CD4-positive, CD25-positive, alpha-beta regulatory T cell (primary cell): ENCODE measurements around the gene BARX1. TPM values are rescaled to one million over a fixed set of nuclear protein-coding genes. Genes with fewer than 3 reads are reported as not detected.

Experiments used
- ATAC-seq, 2 donors: fragments of 150-1000 bp; cut with Tn5 transposase; one replicate each; pipeline ENCODE4 v1.10.0; 2021; ENCODE audit warnings: low read depth in 2 of 2, moderate number of reproducible peaks in 2 of 2, moderate library complexity in 1 of 2
- DNase-seq, 3 donors: peaks; one replicate each; pipeline versions ENCODE4 v3.0.0 to v3.0.0-alpha.2; 2012 to 2022; ENCODE audit warnings: mixed read lengths in 1 of 3
- H3K27ac ChIP-seq: one replicate; pipeline ENCODE4 v1.7.0; 2013; ENCODE audit warnings: mild to moderate bottlenecking, low read length; ENCODE audit not compliant: insufficient read depth, poor library complexity, severe bottlenecking
- H3K27me3 ChIP-seq: one replicate; pipeline ENCODE4 v1.7.0; 2013; ENCODE audit warnings: low read length; ENCODE audit not compliant: control insufficient read depth, insufficient read depth
- H3K36me3 ChIP-seq: one replicate; pipeline ENCODE4 v1.7.0; 2013; ENCODE audit warnings: mild to moderate bottlenecking, low read length, moderate library complexity; ENCODE audit not compliant: control insufficient read depth, insufficient read depth
- H3K4me1 ChIP-seq: 2 replicates; pipeline ENCODE4 v1.7.0; 2013; ENCODE audit warnings: mild to moderate bottlenecking, low read length; ENCODE audit not compliant: insufficient read depth, control insufficient read depth, poor library complexity, severe bottlenecking
- H3K4me3 ChIP-seq: one replicate; pipeline ENCODE4 v1.7.0; 2013; ENCODE audit warnings: low read depth, mild to moderate bottlenecking, low read length, moderate library complexity
- H3K9me3 ChIP-seq, 2 experiments: 1 replicate in 1 of 2; 2 replicates in 1 of 2; pipeline ENCODE4 v1.7.0; 2013; ENCODE audit warnings: low read length in 2 of 2, mild to moderate bottlenecking in 1 of 2, moderate library complexity in 1 of 2; ENCODE audit not compliant: control insufficient read depth in 2 of 2
- H3K27ac Mint-ChIP-seq, 3 donors: one replicate each; pipeline ENCODE4 v1.8.0; 2020 to 2022; ENCODE audit warnings: mild to moderate bottlenecking in 3 of 3, mixed read lengths in 3 of 3, moderate library complexity in 2 of 3
- H3K27me3 Mint-ChIP-seq: one replicate; pipeline ENCODE4 v1.8.0; 2022; ENCODE audit warnings: mild to moderate bottlenecking, mixed read lengths
- H3K36me3 Mint-ChIP-seq: one replicate; pipeline ENCODE4 v1.8.0; 2020; ENCODE audit warnings: mixed read lengths
- H3K4me1 Mint-ChIP-seq, 4 donors: one replicate each; pipeline ENCODE4 v1.8.0; 2020 to 2022; ENCODE audit warnings: mixed read lengths in 4 of 4, mild to moderate bottlenecking in 1 of 4
- H3K4me3 Mint-ChIP-seq, 4 donors: one replicate each; pipeline ENCODE4 v1.8.0; 2020 to 2022; ENCODE audit warnings: mild to moderate bottlenecking in 4 of 4, mixed read lengths in 4 of 4, moderate library complexity in 3 of 4
- H3K9me3 Mint-ChIP-seq, 7 donors: one replicate each; pipeline ENCODE4 v1.8.0; 2020 to 2022; ENCODE audit warnings: mixed read lengths in 7 of 7, mild to moderate bottlenecking in 3 of 7, moderate library complexity in 2 of 7
- polyA plus RNA-seq, 4 donors: library from polyadenylated mRNA; unstranded; fragments of 300-500 nt; fragmentation: Illumina TruSeq; gene quantifications; one replicate each; pipeline ENCODE4 v1.2.3, GENCODE V29; 2021
- total RNA-seq: library from RNA; stranded (reverse); gene quantifications from one replicate; pipeline ENCODE4 v1.2.3, GENCODE V29; 2022

The BARX1 gene
- total and polyA plus RNA-seq, 5 donors from 2014 or later = not detected

- Histone ChIP-seq H3K36me3 (no peaks in the 10 kb centered on the region), H3K27ac (no peak overlapping the region), H3K4me3 (no peak overlapping the region), H3K4me1 (peaks cover 9% of the 10 kb centered on the region), H3K9me3 (no peaks in the 10 kb centered on the region), H3K27me3 (no peaks in the 10 kb centered on the region)
- DNase-seq (no peak), ATAC-seq (no peak)
- Mint-ChIP-seq H3K4me3 (no peak overlapping the region), H3K9me3 (peaks cover 0 to 2% (median 0%) of the 10 kb centered on the region in 7 donors), H3K4me1 (peaks cover 0 to 33% (median 7%) of the 10 kb centered on the region in 4 donors), H3K36me3 (peaks cover 4% of the 10 kb centered on the region), H3K27me3 (peaks cover under 1% of the 10 kb centered on the region), H3K27ac (peak overlapping the region; percentile 36 to 74 (median 47))
Observed at GRCh38 chr9:93903886-93904648, 51.1 kb downstream of the BARX1 start.

GRCh38 chr9:93902780-93903655 lies 52.1 kb downstream of the BARX1 start:
- DNase-seq = no peak
- no peak for ATAC-seq
- H3K36me3 Mint-ChIP-seq = peaks cover 4% of the 10 kb centered on the region

GRCh38 chr9:93902051-93902779 lies 52.9 kb downstream of the BARX1 start:
- DNase-seq (no peak), ATAC-seq (no peak)
- H3K27ac ChIP-seq = no peak overlapping the region
- Mint-ChIP-seq H3K36me3 (peaks cover 4% of the 10 kb centered on the region), H3K4me1 (peaks cover 6 to 48% (median 20%) of the 10 kb centered on the region in 4 donors), H3K27me3 (no peaks in the 10 kb centered on the region), H3K27ac (peak overlapping the region in 1 of 3 donors; percentile 86), H3K9me3 (peaks cover 0 to 2% (median 0%) of the 10 kb centered on the region in 7 donors), H3K4me3 (no peak overlapping the region)
- no peaks in the 10 kb centered on the region for H3K27me3 ChIP-seq
- H3K4me1 ChIP-seq = peaks cover 28% of the 10 kb centered on the region
- H3K9me3 ChIP-seq = no peaks in the 10 kb centered on the region
- H3K4me3 ChIP-seq = no peak overlapping the region
- no peaks in the 10 kb centered on the region for H3K36me3 ChIP-seq

More at GRCh38 chr9:93902780-93903655, 52.1 kb downstream of the BARX1 start:
- no peak overlapping the region for H3K27ac ChIP-seq
- H3K4me3 ChIP-seq = no peak overlapping the region
- H3K9me3 Mint-ChIP-seq = peaks cover 0 to 2% (median 0%) of the 10 kb centered on the region in 7 donors
- H3K36me3 ChIP-seq = no peaks in the 10 kb centered on the region
- H3K4me1 ChIP-seq = peaks cover 20% of the 10 kb centered on the region
- H3K27me3 Mint-ChIP-seq = no peaks in the 10 kb centered on the region
- peaks cover 0 to 40% (median 12%) of the 10 kb centered on the region in 4 donors for H3K4me1 Mint-ChIP-seq
- H3K27me3 ChIP-seq = no peaks in the 10 kb centered on the region
- no peak overlapping the region for H3K4me3 Mint-ChIP-seq
- H3K9me3 ChIP-seq = no peaks in the 10 kb centered on the region
- peak overlapping the region in 2 of 3 donors; percentile 36 to 47 for H3K27ac Mint-ChIP-seq

Other genes with a start within 250 kb of the BARX1 start
- 4.6 TPM for gene PTPDC1, start 129.1 kb upstream of the BARX1 start, total RNA-seq
- 1 to 10 TPM; 1.1 to 2.2 (median 1.6) TPM for gene PTPDC1, start 129.1 kb upstream of the BARX1 start, polyA plus RNA-seq